Karpas-422 (cell line): ENCODE measurements around the gene SSBP1. TPM values are rescaled to one million over a fixed set of nuclear protein-coding genes. Genes with fewer than 3 reads are reported as not detected.

Experiments
- DNase-seq: peaks from one replicate; pipeline ENCODE4 v3.0.0-alpha.2; 2015
- H2AFZ ChIP-seq: fragments of 200-600 bp; sonication (generic); 2 replicates; pipeline ENCODE4 v1.6.1; 2014; ENCODE audit warnings: antibody characterized with exemption, low read length, mixed read lengths
- H3K27ac ChIP-seq: fragments of 200-600 bp; sonication (generic); 2 replicates; pipeline ENCODE4 v1.5.1; 2014; ENCODE audit warnings: mild to moderate bottlenecking, low read length, moderate library complexity
- H3K27me3 ChIP-seq: fragments of 200-600 bp; sonication (generic); 2 replicates; pipeline ENCODE4 v1.6.1; 2014; ENCODE audit warnings: low read length, mixed read lengths
- H3K36me3 ChIP-seq: fragments of 200-600 bp; sonication (generic); 2 replicates; pipeline ENCODE4 v1.6.1; 2014; ENCODE audit warnings: low read length, mixed read lengths; ENCODE audit not compliant: insufficient read depth
- H3K4me1 ChIP-seq: fragments of 200-600 bp; sonication (generic); 2 replicates; pipeline ENCODE4 v1.6.1; 2014; ENCODE audit warnings: mild to moderate bottlenecking, low read length, mixed read lengths
- H3K4me2 ChIP-seq: fragments of 200-600 bp; sonication (generic); 2 replicates; pipeline ENCODE4 v1.6.1; 2014; ENCODE audit warnings: low read length, low read depth, mild to moderate bottlenecking; ENCODE audit not compliant: poor library complexity, severe bottlenecking
- H3K4me3 ChIP-seq: fragments of 200-600 bp; sonication (generic); 2 replicates; pipeline ENCODE4 v1.5.1; 2014; ENCODE audit warnings: mild to moderate bottlenecking, antibody characterized with exemption, low read length, mixed read lengths
- H3K79me2 ChIP-seq: fragments of 200-600 bp; sonication (generic); 2 replicates; pipeline ENCODE4 v1.6.1; 2014; ENCODE audit warnings: mild to moderate bottlenecking, low read length, mixed read lengths
- H3K9ac ChIP-seq: fragments of 200-600 bp; sonication (generic); 2 replicates; pipeline ENCODE4 v1.6.0; 2014; ENCODE audit warnings: low read length
- H3K9me2 ChIP-seq: fragments of 200-600 bp; sonication (generic), shearing (Covaris generic); replicated peaks from 2 replicates; pipeline ENCODE4 v1.6.0; 2014; ENCODE audit warnings: mild to moderate bottlenecking, low read length, moderate library complexity; ENCODE audit not compliant: insufficient read depth
- H3K9me3 ChIP-seq: fragments of 300-700, 200-600 bp; sonication (generic); 2 replicates; pipeline ENCODE4 v1.6.1; 2014; ENCODE audit warnings: low read length, mixed read lengths
- H4K20me1 ChIP-seq: fragments of 200-600 bp; sonication (generic); 2 replicates; pipeline ENCODE4 v1.6.1; 2014; ENCODE audit warnings: mild to moderate bottlenecking, antibody characterized with exemption, low read length, low read depth; ENCODE audit not compliant: insufficient read depth
- total RNA-seq: library from RNA; depleted of rRNA; stranded (reverse); fragments of >200 nt; shearing (Covaris generic); gene quantifications from 2 replicates; pipeline ENCODE4 v1.2.3, GENCODE V29; 2014; ENCODE audit warnings: low replicate concordance

Gene SSBP1
- total RNA-seq, 1 experiment from 2014 or later = 176 TPM

DNA sequence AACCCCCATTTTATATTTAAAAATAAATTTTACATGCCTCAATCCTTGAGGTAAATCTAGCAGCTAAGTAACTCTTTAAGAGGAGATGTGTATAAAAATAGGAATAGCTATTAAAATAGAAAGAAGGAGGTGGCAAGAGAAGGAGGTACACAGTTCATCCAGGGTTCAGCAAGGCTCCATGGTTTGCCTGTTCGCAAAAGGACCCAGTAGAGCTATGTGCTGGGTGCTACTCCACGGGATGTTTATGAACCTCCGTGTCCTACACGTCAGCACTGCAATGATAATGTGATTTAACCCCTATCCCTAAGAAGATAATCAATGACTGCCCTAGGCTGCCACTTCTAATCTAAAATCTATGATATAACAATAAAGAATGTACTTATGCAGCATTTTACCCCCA lies 35.3 kb upstream of the SSBP1 start:
- Histone ChIP-seq H3K9ac (no peak overlapping the region; the same call in 1 of the 2 replicates), H2AFZ (no peak overlapping the region), H3K4me2 (peak overlapping the region; percentile 86)

DNA sequence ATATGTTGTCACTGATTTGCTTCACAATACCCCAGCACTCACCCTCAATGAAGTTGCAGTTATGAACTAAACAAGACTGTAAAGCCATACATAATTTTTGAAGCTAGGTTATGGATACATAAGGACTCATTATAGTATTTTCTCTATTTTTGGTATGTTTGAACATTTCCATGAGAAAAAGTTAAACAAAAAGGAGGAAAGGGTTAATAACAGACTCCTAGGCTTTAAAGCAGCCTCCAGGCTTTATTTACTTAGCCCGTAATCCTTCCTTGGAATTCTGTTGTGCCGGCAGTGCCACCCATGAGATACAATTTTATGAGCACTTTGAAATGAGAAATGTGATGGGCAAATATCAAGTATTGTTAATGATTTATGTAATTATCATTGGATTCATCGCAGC lies 34.0 kb upstream of the SSBP1 start:
- Histone ChIP-seq H3K36me3 (no peaks in the 10 kb centered on the region), H3K9me2 (no peaks in the 10 kb centered on the region), H2AFZ (no peak overlapping the region), H3K27me3 (no peaks in the 10 kb centered on the region), H4K20me1 (no peaks in the 10 kb centered on the region; the same call in 1 of the 2 replicates), H3K9me3 (no peaks in the 10 kb centered on the region), H3K9ac (no peak overlapping the region), H3K27ac (no peak overlapping the region), H3K79me2 (no peaks in the 10 kb centered on the region), H3K4me1 (peaks cover 12% of the 10 kb centered on the region), H3K4me2 (no peak overlapping the region), H3K4me3 (no peak overlapping the region)
- DNase-seq = no peak

More for the DNA sequence above, 35.3 kb upstream of the SSBP1 start:
- Histone ChIP-seq H3K36me3 (no peaks in the 10 kb centered on the region), H4K20me1 (peaks cover 4% of the 10 kb centered on the region; the same call in 1 of the 2 replicates), H3K4me3 (peak overlapping the region; percentile 81; the same call in 1 of the 2 replicates), H3K27ac (no peak overlapping the region), H3K9me2 (no peaks in the 10 kb centered on the region), H3K4me1 (peaks cover 19% of the 10 kb centered on the region), H3K27me3 (no peaks in the 10 kb centered on the region), H3K79me2 (no peaks in the 10 kb centered on the region), H3K9me3 (no peaks in the 10 kb centered on the region)
- DNase-seq = no peak

DNA sequence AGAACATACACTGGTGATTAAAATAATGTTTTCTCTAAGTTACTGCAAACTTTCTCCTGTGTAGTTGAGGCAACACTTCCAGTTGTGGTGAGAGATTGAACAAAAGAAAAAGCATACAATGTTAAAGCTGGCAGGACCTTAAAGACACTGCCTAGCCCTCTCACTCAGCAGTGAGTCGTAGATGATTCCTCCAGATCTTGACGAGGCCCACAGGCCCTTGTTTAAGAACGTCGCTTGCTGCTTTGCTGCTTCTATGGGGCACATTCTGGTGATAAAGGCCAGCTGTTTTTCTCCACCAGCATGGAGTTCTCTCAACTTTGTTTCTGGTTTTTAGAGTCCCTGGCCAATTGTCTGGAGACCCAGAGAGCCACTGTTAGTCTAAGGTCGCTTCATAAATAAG lies 33.4 kb upstream of the SSBP1 start:
- H3K4me3 ChIP-seq = no peak overlapping the region
- H3K27me3 ChIP-seq = no peaks in the 10 kb centered on the region
- no peaks in the 10 kb centered on the region; the same call in 1 of the 2 replicates for H4K20me1 ChIP-seq
- no peaks in the 10 kb centered on the region for H3K9me2 ChIP-seq
- no peak for DNase-seq
- peaks cover 11% of the 10 kb centered on the region for H3K4me1 ChIP-seq
- no peak overlapping the region for H3K9ac ChIP-seq
- no peak overlapping the region for H2AFZ ChIP-seq
- no peaks in the 10 kb centered on the region for H3K79me2 ChIP-seq
- no peaks in the 10 kb centered on the region for H3K36me3 ChIP-seq
- H3K9me3 ChIP-seq = no peaks in the 10 kb centered on the region
- no peak overlapping the region for H3K27ac ChIP-seq
- no peak overlapping the region for H3K4me2 ChIP-seq

DNA sequence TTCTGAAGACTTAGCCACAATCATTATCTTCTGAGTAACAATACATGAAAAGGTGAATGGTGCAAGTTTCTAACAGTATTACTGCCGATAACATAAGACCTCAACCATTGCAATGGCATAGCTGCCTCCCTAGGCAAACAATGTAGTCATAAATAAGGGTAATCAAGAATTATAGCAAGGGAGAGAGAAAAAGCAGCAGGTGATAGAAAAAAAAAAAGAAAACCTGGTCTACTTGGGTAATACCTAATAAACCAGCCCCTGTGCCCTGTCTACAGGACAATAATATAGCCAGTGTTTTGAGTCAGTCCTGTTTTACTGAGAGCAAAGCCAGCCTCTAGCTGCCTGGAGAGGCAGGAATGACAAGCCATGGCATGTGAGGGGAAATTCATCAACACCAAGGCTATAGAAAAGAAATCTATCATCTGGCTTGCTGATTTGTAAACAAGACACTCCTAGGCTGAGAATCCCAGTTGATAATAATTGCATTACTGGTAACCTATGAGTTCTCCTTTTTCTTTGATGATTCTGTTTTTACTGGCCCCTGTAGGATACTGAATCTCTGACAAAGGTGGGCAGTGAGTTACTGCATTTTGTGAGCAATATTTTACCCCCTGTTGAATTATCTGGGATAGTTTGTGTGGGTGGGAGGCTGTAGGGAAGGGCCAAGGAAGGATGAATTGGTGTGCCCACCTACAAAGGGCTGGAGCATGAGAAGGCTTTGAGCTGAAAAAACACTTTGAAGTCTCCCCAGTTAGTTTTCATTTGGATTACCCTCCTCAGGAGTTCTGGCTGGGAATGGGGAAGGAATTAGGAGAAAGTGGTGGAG lies 31.7 kb upstream of the SSBP1 start:
- Histone ChIP-seq H3K9ac (no peak overlapping the region), H3K79me2 (no peaks in the 10 kb centered on the region), H4K20me1 (no peaks in the 10 kb centered on the region), H2AFZ (no peak overlapping the region), H3K9me3 (no peaks in the 10 kb centered on the region), H3K27me3 (no peaks in the 10 kb centered on the region), H3K36me3 (no peaks in the 10 kb centered on the region), H3K4me1 (peaks cover 6% of the 10 kb centered on the region), H3K9me2 (no peaks in the 10 kb centered on the region), H3K27ac (no peak overlapping the region), H3K4me2 (no peak overlapping the region), H3K4me3 (no peak overlapping the region)
- DNase-seq = no peak

DNA sequence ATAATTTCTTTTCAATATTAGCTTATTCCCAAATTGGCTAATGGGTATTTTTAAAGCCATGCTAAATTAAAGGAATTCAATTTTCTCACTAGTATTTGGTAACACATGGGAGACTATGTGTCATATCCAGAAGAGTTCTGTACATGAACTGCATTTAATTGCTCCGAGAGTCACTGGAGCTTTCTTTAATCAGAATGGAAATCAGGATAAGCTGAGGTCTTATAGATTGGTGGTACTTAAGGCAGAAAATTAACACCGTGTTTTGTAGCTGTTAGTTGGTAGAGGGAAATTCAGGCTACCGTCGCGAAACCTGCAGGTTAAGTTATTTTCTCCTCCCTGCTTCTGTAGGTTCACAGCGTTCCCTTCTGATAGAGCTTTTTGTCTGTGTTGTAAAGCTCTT lies 29.8 kb upstream of the SSBP1 start, which contains the start of gene WEE2:
Gene WEE2, plus strand, starts transcription at position 3 of the 400 bp plus-strand sequence. CDS start 406 bp downstream, outside the sequence.
- no peaks in the 10 kb centered on the region for H3K9me2 ChIP-seq
- H3K27ac ChIP-seq = no peak within 1 kb of the TSS
- H3K36me3 ChIP-seq = no peaks in the 10 kb centered on the region
- no peak within 1 kb of the TSS for H3K9ac ChIP-seq
- no peaks in the 10 kb centered on the region for H3K4me1 ChIP-seq
- no peaks in the 10 kb centered on the region for H3K9me3 ChIP-seq
- no peak within 1 kb of the TSS for H2AFZ ChIP-seq
- no peaks in the 10 kb centered on the region for H3K79me2 ChIP-seq
- H4K20me1 ChIP-seq = no peaks in the 10 kb centered on the region
- H3K27me3 ChIP-seq = no peaks in the 10 kb centered on the region
- no peak within 1 kb of the TSS for H3K4me3 ChIP-seq
- no peak for DNase-seq
- no peak within 1 kb of the TSS for H3K4me2 ChIP-seq

DNA sequence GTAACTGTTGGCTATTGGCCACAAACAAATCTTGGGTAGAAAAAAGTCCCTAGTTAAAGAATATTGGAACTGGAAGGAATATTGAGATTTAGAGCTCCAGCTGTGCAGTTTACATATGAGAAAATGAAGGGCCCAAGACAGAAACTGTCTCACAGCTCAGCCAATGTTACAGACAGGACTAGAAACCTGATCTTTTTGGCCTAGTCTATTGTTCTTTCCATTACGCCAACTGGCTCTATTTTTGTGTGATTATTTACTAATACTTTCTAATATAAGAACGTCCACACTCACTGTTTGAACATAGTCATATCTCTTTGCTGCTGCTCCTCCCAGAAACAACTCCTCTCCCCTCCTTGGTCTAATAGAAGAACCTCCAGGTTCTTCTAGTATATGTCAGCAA lies 28.8 kb upstream of the SSBP1 start:
- no peak overlapping the region for H3K9ac ChIP-seq
- H3K27ac ChIP-seq = no peak overlapping the region
- H3K79me2 ChIP-seq = no peaks in the 10 kb centered on the region
- no peaks in the 10 kb centered on the region for H4K20me1 ChIP-seq
- no peaks in the 10 kb centered on the region for H3K9me3 ChIP-seq
- no peaks in the 10 kb centered on the region for H3K36me3 ChIP-seq
- no peak overlapping the region for H2AFZ ChIP-seq
- DNase-seq = no peak
- no peaks in the 10 kb centered on the region for H3K4me1 ChIP-seq
- H3K4me3 ChIP-seq = no peak overlapping the region
- no peaks in the 10 kb centered on the region for H3K9me2 ChIP-seq
- H3K4me2 ChIP-seq = no peak overlapping the region
- no peaks in the 10 kb centered on the region for H3K27me3 ChIP-seq

DNA sequence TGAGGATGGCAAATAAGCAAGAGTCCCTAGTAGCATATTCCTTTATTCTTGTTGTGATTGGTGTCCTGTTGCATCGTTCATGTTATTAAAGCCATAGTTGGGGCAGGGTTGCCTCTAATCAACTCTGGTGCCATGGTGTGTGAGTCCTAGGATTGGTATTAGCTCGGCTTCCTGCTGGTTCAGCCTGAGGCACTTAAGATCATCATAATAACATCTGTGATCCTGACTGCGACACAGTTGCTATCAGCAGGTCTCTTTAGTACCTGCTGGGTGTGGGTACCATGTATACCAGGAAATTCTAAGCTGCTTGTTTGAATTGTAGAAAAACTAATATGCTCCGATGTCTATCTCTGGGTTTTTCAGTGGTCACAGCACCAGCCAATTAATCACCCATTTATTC lies 28.4 kb upstream of the SSBP1 start:
- H3K79me2 ChIP-seq = no peaks in the 10 kb centered on the region
- no peak overlapping the region for H3K4me3 ChIP-seq
- H3K27ac ChIP-seq = no peak overlapping the region
- H3K4me1 ChIP-seq = no peaks in the 10 kb centered on the region
- H3K9me2 ChIP-seq = no peaks in the 10 kb centered on the region
- no peaks in the 10 kb centered on the region for H3K9me3 ChIP-seq
- H3K4me2 ChIP-seq = no peak overlapping the region
- H3K36me3 ChIP-seq = no peaks in the 10 kb centered on the region
- no peak for DNase-seq
- H4K20me1 ChIP-seq = no peaks in the 10 kb centered on the region
- no peaks in the 10 kb centered on the region for H3K27me3 ChIP-seq
- H3K9ac ChIP-seq = no peak overlapping the region
- no peak overlapping the region for H2AFZ ChIP-seq

DNA sequence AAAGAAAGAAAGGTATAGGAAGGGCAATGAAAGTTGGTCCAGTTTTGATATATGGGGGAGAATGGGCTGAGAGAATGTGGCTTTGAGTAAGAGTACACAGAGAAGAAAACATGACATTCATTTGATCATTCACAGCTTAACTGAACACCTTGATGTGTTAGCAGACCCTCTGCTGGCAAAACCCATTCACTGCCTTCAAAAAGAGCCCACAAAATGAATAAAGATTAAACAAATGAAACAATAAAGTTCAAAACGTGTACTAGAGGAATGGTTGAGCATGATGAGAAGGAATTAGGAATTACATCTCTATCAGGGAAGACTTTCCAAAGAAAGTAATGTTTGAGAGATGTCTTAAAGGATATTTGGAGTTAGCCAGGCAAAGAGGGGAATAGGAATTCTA lies 27.9 kb upstream of the SSBP1 start:
- Histone ChIP-seq H3K27ac (no peak overlapping the region), H3K36me3 (no peaks in the 10 kb centered on the region)
- DNase-seq = no peak

More for the DNA sequence above, 27.9 kb upstream of the SSBP1 start:
- Histone ChIP-seq H3K9me3 (no peaks in the 10 kb centered on the region), H3K4me3 (no peak overlapping the region), H3K4me1 (no peaks in the 10 kb centered on the region), H3K79me2 (no peaks in the 10 kb centered on the region), H3K27me3 (no peaks in the 10 kb centered on the region), H3K9ac (no peak overlapping the region), H3K9me2 (no peaks in the 10 kb centered on the region), H4K20me1 (no peaks in the 10 kb centered on the region), H3K4me2 (no peak overlapping the region), H2AFZ (no peak overlapping the region)
